PC-3 (cell line): ENCODE data around the gene ELAVL3.

Source experiments
- EZH2 ChIP-seq: fragments of 300-600 bp; sonication (generic); IDR thresholded peaks from one replicate; pipeline ENCODE4 v1.6.1; 2017; ENCODE audit warnings: antibody characterized with exemption, mild to moderate bottlenecking, low read length; ENCODE audit not compliant: unreplicated experiment
- EZH2phosphoT487 ChIP-seq: fragments of 300-600 bp; sonication (generic); IDR thresholded peaks from 2 replicates; pipeline ENCODE4 v1.6.1; 2018; ENCODE audit warnings: mild to moderate bottlenecking, antibody characterized with exemption, low read length, borderline replicate concordance
- TF ChIP-seq, protein P1 (sequence below): fragments of 300-600 bp; sonication (generic); conservative IDR thresholded peaks from 2 replicates; pipeline ENCODE4 v1.5.1; 2017; ENCODE audit warnings: antibody characterized with exemption, low read depth, mild to moderate bottlenecking, low read length

DNA sequence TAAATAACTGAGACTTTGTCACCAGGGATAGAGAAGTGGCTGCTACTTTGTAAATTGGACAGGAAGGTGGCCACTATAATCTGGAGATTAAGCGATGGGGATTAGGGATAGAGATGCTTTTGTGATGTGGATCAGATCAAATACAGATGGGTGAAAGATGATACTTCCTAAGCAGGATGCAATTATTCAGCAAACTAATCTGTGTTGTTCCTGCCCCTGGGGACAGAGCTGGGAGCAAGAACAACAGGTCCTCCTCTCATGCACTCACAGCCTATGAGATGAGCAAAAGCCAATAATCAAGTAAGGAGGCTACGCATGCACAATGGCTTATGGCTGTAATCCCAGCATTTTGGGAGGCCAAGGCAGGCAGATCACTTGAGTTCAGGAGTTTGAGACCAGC, 66.3 kb downstream of the ELAVL3 start:
- TF ChIP-seq, protein P1, sequence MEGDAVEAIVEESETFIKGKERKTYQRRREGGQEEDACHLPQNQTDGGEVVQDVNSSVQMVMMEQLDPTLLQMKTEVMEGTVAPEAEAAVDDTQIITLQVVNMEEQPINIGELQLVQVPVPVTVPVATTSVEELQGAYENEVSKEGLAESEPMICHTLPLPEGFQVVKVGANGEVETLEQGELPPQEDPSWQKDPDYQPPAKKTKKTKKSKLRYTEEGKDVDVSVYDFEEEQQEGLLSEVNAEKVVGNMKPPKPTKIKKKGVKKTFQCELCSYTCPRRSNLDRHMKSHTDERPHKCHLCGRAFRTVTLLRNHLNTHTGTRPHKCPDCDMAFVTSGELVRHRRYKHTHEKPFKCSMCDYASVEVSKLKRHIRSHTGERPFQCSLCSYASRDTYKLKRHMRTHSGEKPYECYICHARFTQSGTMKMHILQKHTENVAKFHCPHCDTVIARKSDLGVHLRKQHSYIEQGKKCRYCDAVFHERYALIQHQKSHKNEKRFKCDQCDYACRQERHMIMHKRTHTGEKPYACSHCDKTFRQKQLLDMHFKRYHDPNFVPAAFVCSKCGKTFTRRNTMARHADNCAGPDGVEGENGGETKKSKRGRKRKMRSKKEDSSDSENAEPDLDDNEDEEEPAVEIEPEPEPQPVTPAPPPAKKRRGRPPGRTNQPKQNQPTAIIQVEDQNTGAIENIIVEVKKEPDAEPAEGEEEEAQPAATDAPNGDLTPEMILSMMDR, result no peak
- TF ChIP-seq EZH2phosphoT487 (no peak), EZH2 (no peak)
